HEK293T (cell line): Measurements from ENCODE around the gene PPM1J.

Source experiments
- CTCF ChIA-PET: fragments of 350-600 bp; formaldehyde crosslinking; extraction: SDS; loops from one replicate; lab custom pipeline; 2021; ENCODE audit warnings: antibody characterized with exemption, inconsistent platforms; lab: Yijun Ruan, JAX
- POLR2A ChIA-PET: fragments of 350-600 bp; formaldehyde crosslinking; extraction: SDS; loops from one replicate; lab custom pipeline; 2020; ENCODE audit warnings: antibody characterized with exemption, inconsistent platforms; lab: Yijun Ruan, JAX
- DNase-seq: peaks from one replicate; pipeline ENCODE4 v3.0.0; 2012; ENCODE audit warnings: mixed read lengths; ENCODE audit errors: extremely low spot score
- ARNT ChIP-seq: fragments of 450-650 bp; IDR thresholded peaks from 2 replicates; pipeline ENCODE4 v1.6.1; 2017; ENCODE audit warnings: mild to moderate bottlenecking
- BHLHE40 ChIP-seq: fragments of 450-650 bp; IDR thresholded peaks from 2 replicates; pipeline ENCODE4 v1.6.1; 2016; ENCODE audit warnings: mild to moderate bottlenecking, moderate library complexity, borderline replicate concordance
- CTBP1 ChIP-seq: fragments of 450-650 bp; IDR thresholded peaks from 2 replicates; pipeline ENCODE4 v1.6.1; 2016; ENCODE audit warnings: borderline replicate concordance
- ELF4 ChIP-seq: fragments of 450-650 bp; IDR thresholded peaks from 2 replicates; pipeline ENCODE4 v1.6.1; 2017; ENCODE audit warnings: antibody characterized with exemption
- FOXA1 ChIP-seq: fragments of 450-650 bp; IDR thresholded peaks from 2 replicates; pipeline ENCODE4 v1.6.1; 2016; ENCODE audit warnings: mild to moderate bottlenecking
- FOXK2 ChIP-seq: fragments of 450-650 bp; IDR thresholded peaks from 2 replicates; pipeline ENCODE4 v1.6.1; 2016; ENCODE audit warnings: mild to moderate bottlenecking
- FOXM1 ChIP-seq: fragments of 450-650 bp; IDR thresholded peaks from 2 replicates; pipeline ENCODE4 v1.6.1; 2017; ENCODE audit warnings: mild to moderate bottlenecking, borderline replicate concordance
- HDGF ChIP-seq: fragments of 450-650 bp; IDR thresholded peaks from 2 replicates; pipeline ENCODE4 v1.6.1; 2017; ENCODE audit warnings: antibody characterized with exemption, borderline replicate concordance
- L3MBTL2 ChIP-seq: fragments of 450-650 bp; conservative IDR thresholded peaks from 2 replicates; pipeline ENCODE4 v1.6.1; 2016; ENCODE audit warnings: mild to moderate bottlenecking
- LEF1 ChIP-seq: fragments of 450-650 bp; IDR thresholded peaks from 2 replicates; pipeline ENCODE4 v1.6.1; 2017; ENCODE audit warnings: mild to moderate bottlenecking, borderline replicate concordance
- NFRKB ChIP-seq: fragments of 450-650 bp; IDR thresholded peaks from 2 replicates; pipeline ENCODE4 v1.6.1; 2016; ENCODE audit warnings: mild to moderate bottlenecking, moderate library complexity
- PKNOX1 ChIP-seq: fragments of 450-650 bp; IDR thresholded peaks from 2 replicates; pipeline ENCODE4 v1.6.1; 2016
- SP1 ChIP-seq: fragments of 450-650 bp; IDR thresholded peaks from 2 replicates; pipeline ENCODE4 v1.6.1; 2017
- SUZ12 ChIP-seq: fragments of 450-650 bp; IDR thresholded peaks from 2 replicates; pipeline ENCODE4 v1.6.1; 2016; ENCODE audit warnings: mild to moderate bottlenecking
- TARDBP ChIP-seq: fragments of 450-650 bp; IDR thresholded peaks from 2 replicates; pipeline ENCODE4 v1.6.1; 2016
- ZNF384 ChIP-seq: fragments of 450-650 bp; IDR thresholded peaks from 2 replicates; pipeline ENCODE4 v1.6.1; 2016

Gene PPM1J

DNA sequence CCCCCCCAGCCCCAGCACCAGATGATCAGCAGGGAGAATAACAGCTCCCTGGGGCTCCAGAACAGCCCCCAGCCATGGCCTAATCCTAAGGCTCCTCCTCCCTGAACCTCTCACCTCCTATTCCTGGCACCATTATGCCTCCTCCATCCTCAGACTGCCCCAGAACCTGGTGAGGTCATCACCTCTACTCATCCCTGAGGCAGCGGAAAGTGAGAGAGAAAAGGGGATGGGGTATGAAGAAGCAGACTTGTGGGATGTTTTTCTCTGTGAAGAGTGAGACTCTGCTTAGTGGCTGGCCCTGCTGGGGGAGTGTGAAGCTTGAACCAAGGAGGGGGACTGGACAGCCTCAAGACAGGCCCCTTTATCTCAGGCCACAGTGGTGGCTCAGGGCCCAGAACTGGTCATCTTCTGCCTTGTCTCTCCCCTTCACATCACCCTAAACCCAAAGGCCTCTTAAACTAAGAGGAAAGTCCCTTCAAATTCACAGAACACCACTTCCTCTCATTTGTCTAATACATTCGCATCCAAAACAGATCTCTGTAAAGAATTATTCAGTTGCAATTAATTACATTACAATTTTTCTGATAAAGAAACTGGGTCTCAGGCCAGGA lies 2.2 kb upstream of the PPM1J start:
- ChIA-PET POLR2A (interaction anchor here (0.8 to 1.9 kb wide), 3 partner anchors 99 to 356 kb away, joined by 3 to 5 read pairs (median 3); partner anchors contain the start of genes LRIG2 and ST7L), CTCF (interaction anchor here (0.6 to 9.6 kb wide), 4 partner anchors 85 to 1570 kb away, joined by 3 to 185 read pairs (median 3); no protein-coding TSS in a partner anchor)
- DNase-seq = no peak
- TF ChIP-seq ELF4 (no peak), LEF1 (no peak), L3MBTL2 (no peak), CTBP1 (no peak), BHLHE40 (no peak), FOXA1 (no peak), ZNF384 (no peak), SP1 (no peak), PKNOX1 (no peak)

DNA sequence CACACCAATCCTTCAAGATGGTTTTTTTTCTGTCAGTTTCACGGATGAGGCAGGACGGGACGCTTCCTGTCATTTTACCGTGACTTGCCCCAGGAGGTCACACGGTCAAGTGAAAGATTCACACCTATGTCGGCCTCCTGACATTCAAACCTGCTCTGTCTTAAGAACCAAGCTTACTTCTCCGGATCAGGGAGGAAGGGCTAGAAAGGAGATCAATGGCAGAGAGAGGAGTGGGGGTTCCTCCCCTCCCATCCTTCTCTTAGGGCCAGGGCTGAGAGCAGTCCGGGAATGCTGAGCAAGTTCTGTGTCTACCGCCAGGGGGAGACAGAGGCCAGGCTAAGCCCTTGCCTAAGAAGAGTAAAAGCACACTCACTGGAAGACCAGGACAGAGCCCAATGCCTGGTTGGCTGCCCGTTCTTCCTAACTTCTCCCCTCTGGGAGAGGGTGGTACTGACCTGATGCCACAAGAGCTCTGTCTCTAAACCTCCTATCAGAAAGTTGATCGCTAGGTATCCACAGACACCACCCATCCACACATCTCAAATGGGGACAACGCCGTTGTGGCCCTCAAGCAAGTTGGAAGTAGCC lies 1.1 kb upstream of the PPM1J start:
- ChIA-PET CTCF (interaction anchor here (0.6 to 9.6 kb wide), 13 partner anchors 9 to 361 kb away, joined by 3 to 185 read pairs (median 6); partner anchors contain the start of genes MOV10 and RHOC), POLR2A (interaction anchor here (1.5 to 2.0 kb wide), 3 partner anchors 41 to 357 kb away, joined by 3 to 8 read pairs (median 5); partner anchors contain the start of genes LRIG2, MOV10 and ST7L)
- DNase-seq = peak; percentile 90
- TF ChIP-seq NFRKB (no peak), FOXA1 (no peak), ELF4 (no peak), CTBP1 (no peak), LEF1 (no peak), FOXM1 (no peak), L3MBTL2 (no peak), BHLHE40 (no peak), TARDBP (no peak), PKNOX1 (no peak), ARNT (no peak), FOXK2 (no peak), HDGF (no peak), SUZ12 (no peak), ZNF384 (no peak), SP1 (no peak)

- TF ChIP-seq ARNT = no peak
- no peak for TF ChIP-seq PKNOX1
- peak; percentile 65 for TF ChIP-seq L3MBTL2
- ChIA-PET CTCF (interaction anchor here (0.8 to 9.6 kb wide), 11 partner anchors 11 to 358 kb away, joined by 3 to 185 read pairs (median 7); partner anchors contain the start of genes LRIG2 and MOV10), POLR2A (interaction anchor here (0.8 to 2.0 kb wide), 6 partner anchors 8 to 358 kb away, joined by 3 to 8 read pairs (median 4); partner anchors contain the start of genes LRIG2, MOV10 and RHOC)
- DNase-seq = no peak
These were observed 544 bp downstream of the PPM1J start for GRCh38 chr1:112714313-112715263.

DNA sequence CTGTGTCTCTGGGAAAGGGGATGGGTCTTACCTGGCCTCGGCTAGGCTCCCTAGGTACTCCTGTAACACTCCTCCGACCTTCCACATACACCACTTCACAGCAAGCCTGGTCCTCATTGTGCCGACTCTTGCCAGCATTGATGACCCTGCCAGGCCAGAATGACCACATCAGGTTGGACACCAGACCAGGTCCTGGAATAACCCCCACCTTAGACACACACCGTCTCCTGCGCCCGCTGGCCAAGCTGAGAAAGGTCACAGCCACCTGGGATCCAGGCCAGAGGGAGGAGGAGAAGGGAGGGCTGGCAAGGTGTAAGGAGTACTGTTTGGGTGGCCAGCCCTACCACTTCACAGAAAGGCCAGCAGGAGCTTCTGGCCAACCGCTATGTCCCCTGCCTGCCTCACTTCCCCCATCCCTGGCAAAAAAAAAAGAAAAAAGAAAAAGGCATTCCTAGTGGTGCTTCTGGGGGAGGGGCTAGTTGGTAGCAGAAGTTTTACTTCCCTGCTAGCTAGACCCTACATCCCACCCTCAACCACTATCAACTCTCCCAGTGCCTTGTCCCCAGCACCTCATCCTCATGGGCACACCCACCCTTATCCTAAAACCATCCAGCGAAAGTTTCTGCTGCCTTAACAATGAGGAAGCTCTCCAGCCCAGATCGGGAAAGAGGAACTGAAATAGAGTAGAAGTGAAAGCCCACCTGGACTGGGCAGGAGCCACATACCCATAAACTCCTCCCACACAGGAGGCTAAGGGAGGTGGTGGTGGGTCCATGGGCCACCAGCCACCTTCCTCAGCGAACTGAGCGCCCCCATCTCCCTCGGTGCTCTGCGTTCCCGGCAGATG lies 1.4 kb downstream of the PPM1J start:
- TF ChIP-seq ZNF384 (no peak), FOXM1 (no peak), ARNT (no peak), ELF4 (no peak), SUZ12 (no peak), LEF1 (no peak), BHLHE40 (no peak), NFRKB (no peak), PKNOX1 (no peak), HDGF (no peak)
- ChIA-PET CTCF (interaction anchor here (0.6 to 0.7 kb wide), 2 partner anchors 40 to 488 kb away, joined by 3 read pairs; no protein-coding TSS in a partner anchor), POLR2A (no interaction called here)
- DNase-seq = no peak
